CD4-positive, alpha-beta T cell treated with Interleukin-15 for 1 hour (primary cell): ENCODE measurements around the gene ACTR1B.
"Not testable (repeated sequence)": the region's sequence is repeated elsewhere in the genome, so short reads cannot be mapped to it uniquely, and the experiment has no call there.

ENCODE experiments used
- DNase-seq: peaks from one replicate; pipeline ENCODE4 v3.0.0-alpha.2; 2020

The ACTR1B gene

DNA sequence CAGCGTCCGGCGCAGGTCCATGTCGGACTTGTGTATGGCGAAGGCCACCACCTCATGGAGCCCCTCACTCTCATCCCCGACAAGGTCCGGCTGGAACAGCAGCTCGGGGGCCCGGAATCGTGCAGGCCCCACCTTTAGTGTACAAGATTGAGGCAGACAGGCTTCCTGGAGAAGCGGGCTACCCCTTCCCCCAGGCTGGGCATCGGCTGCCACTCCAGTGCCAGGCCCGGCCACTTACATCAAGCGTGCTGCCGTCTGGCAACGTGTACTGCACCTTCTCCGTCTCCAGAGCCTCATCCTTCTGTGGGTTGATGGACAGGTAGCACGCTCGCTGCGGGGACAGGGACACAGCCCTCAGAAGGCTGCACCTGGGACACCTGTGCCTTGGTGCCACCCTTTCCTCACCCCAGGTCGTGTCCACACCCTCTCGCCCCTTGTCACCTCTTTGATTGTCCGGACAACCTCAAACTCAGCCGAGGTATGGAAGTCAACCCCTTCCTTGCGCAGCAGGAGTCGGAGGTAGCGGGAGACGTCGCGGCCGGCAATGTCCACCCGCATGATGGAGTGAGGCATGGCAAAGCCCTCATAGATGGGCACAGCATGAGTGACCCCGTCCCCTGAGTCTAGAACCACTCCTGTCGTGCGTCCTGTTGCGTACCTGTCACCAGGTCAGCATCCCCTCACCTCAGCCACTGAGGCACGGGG is 5.7 kb downstream of the ACTR1B start:
- DNase-seq = no peak

DNA sequence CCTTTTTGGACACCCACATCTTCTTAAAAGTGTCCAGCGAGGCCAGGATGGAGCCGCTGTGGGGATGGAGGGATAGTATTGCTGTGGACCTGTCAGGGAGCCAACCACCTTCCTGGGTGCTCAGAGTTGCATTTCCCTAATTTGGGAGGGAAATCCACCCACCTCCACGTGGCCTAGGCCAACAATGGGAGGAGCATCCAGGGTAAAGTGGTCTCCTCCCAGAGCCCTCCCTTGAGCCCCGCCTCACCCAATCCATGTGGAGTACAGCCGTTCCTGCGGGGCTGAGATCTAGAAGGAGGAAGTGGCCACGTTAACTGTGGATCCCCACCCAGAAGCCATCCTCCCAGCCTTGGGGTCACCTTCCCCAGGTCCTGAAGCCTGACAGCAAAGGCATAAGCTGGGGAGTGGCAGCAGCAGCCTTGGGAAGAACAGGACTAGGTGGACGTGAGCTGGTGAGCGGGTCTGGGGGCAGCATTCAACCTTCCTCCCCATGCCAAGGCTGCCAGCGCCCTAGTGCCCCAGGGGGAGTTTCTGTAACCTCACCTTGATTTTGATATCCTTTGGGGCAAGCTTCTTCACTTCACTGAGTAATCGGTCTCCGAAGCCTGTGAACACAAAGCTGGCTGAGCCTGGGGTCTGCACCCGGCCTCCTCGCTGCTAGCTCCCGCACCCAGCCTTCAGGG is 6.8 kb downstream of the ACTR1B start:
- DNase-seq = no peak

GRCh38 chr2:97656129-97656755 is 7.6 kb downstream of the ACTR1B start:
- DNase-seq = no peak

DNA sequence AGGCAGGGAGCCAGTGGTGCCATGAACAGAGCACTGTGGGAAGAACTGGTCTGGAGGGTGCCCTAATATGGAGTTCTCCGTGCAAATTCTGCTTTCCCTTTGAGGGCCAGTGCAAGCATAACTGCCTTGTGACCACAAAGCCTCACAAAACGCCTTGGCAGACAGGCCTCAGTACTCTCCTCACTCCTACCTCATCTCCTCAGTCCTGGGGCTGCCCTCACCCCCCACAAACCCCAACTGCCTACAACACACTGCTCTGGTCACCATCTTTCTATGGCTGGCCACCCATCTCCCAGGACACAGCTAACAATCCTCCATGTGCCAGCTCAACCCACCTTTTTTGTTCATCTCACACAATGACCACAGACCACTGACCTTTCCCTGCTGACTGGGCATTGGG is 9.1 kb downstream of the ACTR1B start:
- no peak for DNase-seq

GRCh38 chr2:97654309-97654708 is 9.5 kb downstream of the ACTR1B start:
- DNase-seq = no peak

- no peak for DNase-seq
Observed at GRCh38 chr2:97653874-97654273, 10.0 kb downstream of the ACTR1B start.

GRCh38 chr2:97653473-97653872 is 10.4 kb downstream of the ACTR1B start:
- DNase-seq = no peak

DNA sequence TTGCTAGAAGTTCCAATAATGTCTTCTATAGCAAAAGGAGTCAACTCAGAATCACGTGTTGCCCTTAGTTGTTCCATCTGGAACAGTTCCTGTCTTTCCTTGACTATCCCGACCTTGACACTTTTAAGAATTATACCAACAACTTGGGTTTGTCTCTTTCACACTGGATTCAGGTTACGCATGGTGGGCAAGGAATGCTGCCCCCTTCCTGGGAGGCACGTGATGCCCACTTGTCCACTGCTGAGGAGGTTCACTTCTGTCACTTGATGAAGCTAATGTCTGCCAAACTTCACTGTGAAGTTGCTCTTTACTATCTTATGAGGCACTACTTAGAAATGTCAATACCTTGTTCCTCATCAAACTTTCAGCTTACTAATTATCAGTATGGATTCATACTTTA is 12.7 kb downstream of the ACTR1B start:
- DNase-seq = no peak

- no peak for DNase-seq
Observed at GRCh38 chr2:97646977-97647376, 16.9 kb downstream of the ACTR1B start.

DNA sequence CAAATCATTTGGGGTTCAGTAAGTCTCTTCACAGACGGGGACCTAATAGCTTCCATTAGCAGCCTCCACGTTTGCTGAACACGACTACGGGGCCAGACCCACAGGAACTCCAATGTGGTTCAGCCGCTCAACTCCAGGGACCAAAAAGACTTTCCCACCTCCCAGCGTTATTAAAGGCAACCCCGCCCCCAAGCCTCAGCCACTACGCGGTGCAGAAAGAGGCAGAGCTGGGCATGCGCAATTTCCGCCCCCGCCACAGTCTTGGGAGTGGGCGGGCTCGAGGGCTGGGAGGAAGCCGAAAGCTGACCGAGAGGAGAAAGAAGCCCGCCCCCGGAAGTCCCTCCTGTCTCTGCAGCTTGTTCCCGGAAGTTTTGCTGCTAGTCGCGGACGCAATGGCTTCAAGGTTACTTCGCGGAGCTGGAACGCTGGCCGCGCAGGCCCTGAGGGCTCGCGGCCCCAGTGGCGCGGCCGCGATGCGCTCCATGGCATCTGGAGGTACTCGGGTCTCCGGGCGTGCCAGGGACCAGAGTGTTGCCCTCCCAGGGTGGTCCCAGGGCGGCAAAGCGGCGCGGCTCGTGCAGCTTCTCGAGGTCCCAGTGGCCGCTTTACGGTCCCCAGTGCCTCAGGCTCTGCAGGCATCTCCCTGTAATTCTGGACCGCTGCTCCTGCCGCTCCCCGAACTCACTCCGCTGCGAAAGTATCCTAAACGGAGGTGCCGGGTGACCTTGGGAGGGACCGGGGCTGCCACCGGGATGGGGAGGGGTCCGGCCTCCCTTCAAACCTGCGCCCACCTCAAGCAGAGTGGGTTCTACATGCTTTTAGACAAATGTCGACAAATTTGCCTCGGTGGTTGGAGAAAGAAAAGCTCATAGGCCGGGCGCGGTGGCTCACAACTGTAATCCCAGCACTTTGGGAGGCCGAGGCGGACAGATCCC is 17.9 kb downstream of the ACTR1B start, which contains the start of gene COX5B:
TSS of gene COX5B (plus strand) at position 368 of the 935 bp plus-strand sequence. CDS start at position 393, 25 bp downstream.
- DNase-seq = peak; percentile 98

DNA sequence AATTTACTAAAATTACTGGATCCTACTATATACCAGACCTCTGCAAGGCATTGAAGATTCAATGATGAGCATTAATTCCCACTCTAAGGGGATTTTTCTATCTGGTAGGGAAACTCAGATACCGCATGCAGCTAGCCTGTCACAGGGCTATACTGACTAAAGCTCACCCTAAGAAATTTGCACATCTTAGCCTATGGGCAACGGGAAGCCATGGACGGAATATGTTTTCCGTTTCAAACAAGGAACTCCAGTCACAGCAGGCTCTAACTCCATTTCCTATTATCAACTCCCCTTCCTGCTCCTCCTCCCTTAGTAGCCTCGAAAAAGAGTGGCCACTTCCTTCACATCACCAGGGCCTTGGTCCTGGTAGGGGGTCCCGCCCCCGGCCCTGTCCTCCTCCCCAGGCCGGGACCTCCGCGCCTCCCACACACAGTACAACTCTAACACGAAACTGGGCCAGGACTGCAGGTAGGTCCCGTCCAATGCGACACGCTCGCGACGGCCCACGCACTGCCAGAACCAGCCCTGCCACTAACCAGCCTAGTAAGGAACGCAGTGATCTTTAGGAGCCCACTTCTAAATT is 18.6 kb downstream of the ACTR1B start:
- no peak for DNase-seq

- no peak for DNase-seq
Observed at GRCh38 chr2:97644023-97644717, 19.7 kb downstream of the ACTR1B start.

DNA sequence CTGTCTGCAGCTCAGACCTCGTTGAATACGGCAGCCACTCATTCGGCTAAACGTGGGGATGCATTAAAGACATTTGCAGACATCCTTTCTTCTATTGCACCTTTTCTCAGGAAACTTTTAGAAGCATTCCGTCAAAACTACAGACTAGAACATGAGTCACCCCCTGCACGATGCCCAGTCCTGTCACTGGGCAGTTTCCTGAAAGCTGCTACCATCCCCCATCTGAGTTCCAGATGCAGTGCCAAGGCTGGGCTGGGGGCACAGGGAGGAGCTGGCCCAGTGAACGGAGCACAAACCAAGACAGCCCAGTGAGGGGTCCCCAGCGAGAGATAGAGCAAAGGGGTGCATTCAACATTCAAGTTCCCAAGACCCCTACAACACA is 37.8 kb downstream of the ACTR1B start:
- DNase-seq = not testable (repeated sequence)

DNA sequence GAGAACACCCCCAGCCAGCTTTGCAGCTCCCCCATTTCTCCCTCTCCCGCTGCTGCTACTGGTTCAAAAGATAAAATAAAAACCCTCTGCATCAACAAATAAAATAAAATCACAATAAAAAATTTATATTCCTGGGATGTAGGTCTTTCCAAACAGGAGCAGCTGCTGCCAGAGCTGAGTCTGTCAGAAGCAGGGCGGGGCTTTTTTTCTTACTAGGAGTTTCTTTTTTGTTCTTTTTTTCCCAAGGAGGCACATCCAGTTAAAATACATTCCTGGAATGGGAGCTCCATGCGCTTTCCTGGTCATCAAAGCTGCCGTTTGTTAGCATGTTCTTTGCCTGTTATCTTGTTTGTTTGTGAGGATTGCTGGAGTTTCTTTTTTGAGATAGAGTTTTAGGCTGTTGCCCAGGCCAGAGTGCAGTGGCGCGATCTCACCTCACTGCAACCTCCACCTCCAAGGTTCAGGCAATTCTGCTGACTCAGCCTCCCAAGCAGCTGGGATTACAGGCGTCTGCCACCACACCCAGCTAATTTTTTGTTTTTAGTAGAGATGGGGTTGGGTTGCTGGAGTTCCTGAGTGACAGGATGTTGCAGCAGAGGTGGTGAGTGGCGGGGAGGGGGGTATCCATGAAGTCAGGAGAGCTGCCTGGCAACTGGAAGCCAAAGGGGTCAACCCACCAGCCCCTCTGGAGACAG is 38.3 kb downstream of the ACTR1B start:
- DNase-seq = not testable (repeated sequence)

- not testable (repeated sequence) for DNase-seq
Observed at GRCh38 chr2:97622976-97623375, 40.9 kb downstream of the ACTR1B start.

DNA sequence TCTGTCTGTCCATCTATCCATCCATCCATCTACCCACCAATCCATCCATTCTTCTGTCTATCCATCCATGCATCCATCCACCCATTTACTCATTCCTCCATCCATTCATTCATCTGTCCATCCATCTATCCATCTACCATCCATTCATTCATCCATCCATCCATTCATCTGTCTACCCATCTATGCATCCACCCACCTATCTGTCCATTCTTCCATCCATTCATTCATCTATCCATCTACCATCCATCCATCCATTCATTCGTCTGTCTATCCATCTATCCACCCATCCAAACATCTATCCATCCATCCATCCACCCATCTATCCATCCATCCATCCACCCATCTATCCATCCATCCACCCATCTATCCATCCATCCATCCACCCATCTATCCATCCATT is 43.4 kb downstream of the ACTR1B start:
- DNase-seq = not testable (repeated sequence)

GRCh38 chr2:97618939-97619827 is 44.7 kb downstream of the ACTR1B start:
- peak; percentile 44 for DNase-seq

DNA sequence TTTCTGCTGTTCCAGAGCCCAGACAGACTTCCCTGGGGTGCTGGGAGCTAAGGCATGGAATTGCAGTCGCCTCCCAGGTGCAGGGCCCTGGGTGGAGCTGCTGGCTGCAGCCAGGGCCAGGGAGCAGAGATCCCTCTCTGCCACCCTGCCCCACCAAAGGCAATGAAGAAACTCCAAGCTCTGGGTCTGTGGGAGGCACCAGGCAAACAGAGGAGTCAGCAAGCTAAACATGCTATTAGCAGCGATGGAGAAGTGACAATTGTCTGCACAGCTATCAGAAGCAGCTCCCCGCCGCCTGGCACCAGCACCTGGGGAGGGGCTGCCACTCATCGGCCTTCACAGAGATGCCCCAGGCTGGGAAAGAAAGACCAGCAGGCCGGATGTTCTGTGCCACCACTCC is 45.9 kb downstream of the ACTR1B start:
- no peak for DNase-seq

GRCh38 chr2:97615746-97616145 is 48.1 kb downstream of the ACTR1B start:
- DNase-seq = not testable (repeated sequence)

DNA sequence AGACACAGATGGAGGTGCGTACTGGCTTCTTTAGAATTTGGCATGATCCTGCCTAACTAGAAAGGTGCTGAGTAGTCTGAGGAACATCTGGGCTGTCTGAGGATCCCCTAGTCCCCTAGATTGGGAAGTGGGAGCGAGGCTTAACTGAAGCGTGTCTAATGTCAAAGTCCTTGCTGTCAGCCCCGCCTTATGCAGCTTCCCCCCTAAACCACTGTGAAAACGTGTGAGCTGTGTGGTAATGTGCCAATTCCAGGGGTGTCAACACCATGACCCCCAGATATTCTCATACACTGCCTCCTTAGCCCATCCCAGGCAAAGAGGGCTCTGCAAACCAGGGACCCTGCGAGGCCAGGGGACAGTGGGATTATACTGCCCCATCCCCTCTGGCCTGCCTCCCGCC is 51.9 kb downstream of the ACTR1B start:
- DNase-seq = not testable (repeated sequence)
